Ovary (tissue), 3 donors: Measurements from ENCODE around the gene CDKAL1.

Experiments used
- POLR2A ChIP-seq: fragments of 450-650 bp; IDR thresholded peaks from one replicate; pipeline ENCODE4 v1.6.1; 2017; ENCODE audit warnings: antibody characterized with exemption, mild to moderate bottlenecking, moderate library complexity
- TF ChIP-seq, protein P1 (sequence below), 3 donors: fragments of 450-650 bp in 2 of 3; fragments of 200-600 bp in 1 of 3; IDR thresholded peaks; one replicate each; pipeline versions ENCODE4 v1.5.1 to v1.8.0; 2016 to 2022; ENCODE audit warnings: antibody characterized with exemption in 3 of 3, mild to moderate bottlenecking in 1 of 3
- donor health status: DM: no; HTN: no; CAD: no.

DNA sequence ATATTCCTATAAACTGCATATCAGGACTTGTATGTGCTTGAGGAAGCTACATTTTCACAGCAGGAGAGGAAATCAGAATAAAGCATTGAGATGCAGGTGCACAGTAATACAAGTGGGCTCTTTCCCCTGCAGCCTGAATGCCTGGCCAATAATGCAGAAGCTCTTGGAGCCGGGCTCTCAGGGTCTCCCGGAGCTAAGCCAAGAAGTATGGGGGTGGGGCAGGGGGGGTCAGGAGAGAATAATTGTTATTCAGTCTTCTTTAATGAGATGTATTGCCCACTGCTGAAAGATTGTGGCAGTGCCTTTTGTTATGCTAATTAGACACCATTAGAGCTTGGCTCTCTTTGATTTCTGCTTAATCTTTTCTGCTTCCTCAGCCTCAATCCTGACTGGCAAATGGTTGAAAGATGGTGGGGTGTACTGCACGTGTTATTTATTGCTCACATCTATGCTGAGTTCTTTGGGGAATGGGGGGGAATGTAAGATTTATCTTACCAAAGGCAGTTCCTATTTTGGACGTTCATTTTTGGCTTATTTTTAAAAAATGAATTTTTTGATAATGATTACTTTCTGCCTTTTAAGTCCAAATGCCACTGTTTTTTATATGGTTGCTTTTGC is 651.7 kb downstream of the CDKAL1 start:
- TF ChIP-seq POLR2A = no peak
- TF ChIP-seq, protein P1, sequence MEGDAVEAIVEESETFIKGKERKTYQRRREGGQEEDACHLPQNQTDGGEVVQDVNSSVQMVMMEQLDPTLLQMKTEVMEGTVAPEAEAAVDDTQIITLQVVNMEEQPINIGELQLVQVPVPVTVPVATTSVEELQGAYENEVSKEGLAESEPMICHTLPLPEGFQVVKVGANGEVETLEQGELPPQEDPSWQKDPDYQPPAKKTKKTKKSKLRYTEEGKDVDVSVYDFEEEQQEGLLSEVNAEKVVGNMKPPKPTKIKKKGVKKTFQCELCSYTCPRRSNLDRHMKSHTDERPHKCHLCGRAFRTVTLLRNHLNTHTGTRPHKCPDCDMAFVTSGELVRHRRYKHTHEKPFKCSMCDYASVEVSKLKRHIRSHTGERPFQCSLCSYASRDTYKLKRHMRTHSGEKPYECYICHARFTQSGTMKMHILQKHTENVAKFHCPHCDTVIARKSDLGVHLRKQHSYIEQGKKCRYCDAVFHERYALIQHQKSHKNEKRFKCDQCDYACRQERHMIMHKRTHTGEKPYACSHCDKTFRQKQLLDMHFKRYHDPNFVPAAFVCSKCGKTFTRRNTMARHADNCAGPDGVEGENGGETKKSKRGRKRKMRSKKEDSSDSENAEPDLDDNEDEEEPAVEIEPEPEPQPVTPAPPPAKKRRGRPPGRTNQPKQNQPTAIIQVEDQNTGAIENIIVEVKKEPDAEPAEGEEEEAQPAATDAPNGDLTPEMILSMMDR (IDR thresholded peaks at IDR 0.05) = no peak
